Stimulated activated CD4-positive, alpha-beta T cell treated with anti-CD3 and anti-CD28 coated beads, Interleukin-2, amount 100 ng/mL, for 24 hours (primary cell): Measurements from ENCODE around the gene TRAPPC2L.
"Not testable (repeated sequence)": the region's sequence is repeated elsewhere in the genome, so short reads cannot be mapped to it uniquely, and the experiment has no call there.

ENCODE experiments used
- DNase-seq, 2 donors: peaks; one replicate each; pipeline ENCODE4 v3.0.0-alpha.2; 2020

TRAPPC2L gene

GRCh38 chr16:88894266-88894665 lies 37.3 kb downstream of the TRAPPC2L start:
- not testable (repeated sequence) for DNase-seq

- no peak for DNase-seq
These were observed 37.9 kb downstream of the TRAPPC2L start for GRCh38 chr16:88894681-88895300.

- no peak for DNase-seq
These were observed 38.4 kb downstream of the TRAPPC2L start for GRCh38 chr16:88895335-88895734.

- no peak for DNase-seq
These were observed 39.5 kb downstream of the TRAPPC2L start for GRCh38 chr16:88896238-88897070.

GRCh38 chr16:88897696-88898425 lies 40.9 kb downstream of the TRAPPC2L start:
- no peak for DNase-seq

GRCh38 chr16:88899901-88900661 lies 43.2 kb downstream of the TRAPPC2L start:
- DNase-seq: no peak

- no peak for DNase-seq
These were observed 43.7 kb downstream of the TRAPPC2L start for GRCh38 chr16:88900662-88901052.

- DNase-seq: no peak
These were observed 44.9 kb downstream of the TRAPPC2L start for GRCh38 chr16:88901718-88902337.

- DNase-seq: no peak
These were observed 45.8 kb downstream of the TRAPPC2L start for GRCh38 chr16:88902744-88903143.

- DNase-seq: no peak
These were observed 46.3 kb downstream of the TRAPPC2L start for GRCh38 chr16:88903267-88903666.

GRCh38 chr16:88904676-88905365 lies 47.9 kb downstream of the TRAPPC2L start:
- no peak for DNase-seq

GRCh38 chr16:88905563-88905962 lies 48.6 kb downstream of the TRAPPC2L start:
- DNase-seq: peak in 1 of 2 donors; percentile 34

GRCh38 chr16:88906020-88906419 lies 49.1 kb downstream of the TRAPPC2L start:
- DNase-seq: no peak

GRCh38 chr16:88906535-88907105 lies 49.7 kb downstream of the TRAPPC2L start:
- DNase-seq: no peak

- DNase-seq: no peak
These were observed 50.8 kb downstream of the TRAPPC2L start for GRCh38 chr16:88907768-88908167.

GRCh38 chr16:88908307-88908706 lies 51.4 kb downstream of the TRAPPC2L start:
- no peak for DNase-seq

GRCh38 chr16:88909431-88910210 lies 52.7 kb downstream of the TRAPPC2L start:
- no peak for DNase-seq

- DNase-seq: no peak
These were observed 53.6 kb downstream of the TRAPPC2L start for GRCh38 chr16:88910284-88911135.

- DNase-seq: no peak
These were observed 54.4 kb downstream of the TRAPPC2L start for GRCh38 chr16:88911136-88911945.
